ENCODE measurements around the gene MID2.

Gene MID2

DNA sequence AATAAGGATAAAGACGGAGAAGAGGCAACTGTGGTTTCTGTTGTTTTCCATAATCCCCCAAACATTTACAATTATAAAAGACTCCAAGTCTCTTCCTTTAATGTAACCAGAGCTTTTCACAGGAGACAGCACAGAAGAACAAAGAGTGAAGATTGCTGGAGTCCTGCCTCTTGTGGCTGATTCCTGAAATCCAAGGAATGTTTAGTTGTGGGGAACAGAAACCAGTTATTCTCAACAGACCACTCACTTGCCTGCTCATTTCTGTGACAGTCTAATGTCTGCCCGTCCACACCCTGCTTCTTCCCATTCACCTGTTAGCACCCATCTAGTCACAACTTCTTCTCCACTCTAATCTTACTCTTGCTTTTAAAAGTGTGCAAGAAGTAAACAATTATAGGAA lies 144.4 kb downstream of the MID2 start:
- no peak for DNase-seq

DNA sequence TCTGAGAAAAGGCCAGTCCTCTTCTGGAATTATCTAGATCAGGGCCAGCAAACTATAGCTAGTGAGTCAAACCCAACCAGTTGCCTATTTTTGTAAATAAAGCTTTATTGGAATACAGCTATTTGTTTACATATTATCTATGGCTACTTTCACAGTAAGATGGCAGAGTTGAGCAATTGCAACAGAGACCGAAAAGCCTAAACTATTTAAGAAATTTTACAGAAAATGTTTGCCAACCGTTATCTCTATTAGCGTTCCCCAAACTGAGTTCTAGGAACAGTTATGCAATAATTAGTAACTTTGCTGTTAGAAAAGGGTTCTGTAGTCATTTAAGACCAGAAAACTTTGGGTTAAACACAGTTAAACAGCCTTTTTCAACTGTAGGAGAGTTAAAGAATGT lies 146.0 kb downstream of the MID2 start:
- DNase-seq = no peak

Data from stimulated activated CD4-positive, alpha-beta T cell treated with anti-CD3 and anti-CD28 coated beads, Interleukin-2, amount 100 ng/mL, for 48 hours (primary cell).